Cardiac fibroblast (primary cell): ENCODE results near the gene NUBP2.

ENCODE experiments used
- DNase-seq, 2 donors: peaks; one replicate each; pipeline versions ENCODE4 v3.0.0 to v3.0.0-alpha.2; 2010; ENCODE audit warnings: low read depth in 2 of 2
- H3K4me3 ChIP-seq, 2 donors: replicated peaks in 1 of 2; 1 replicate in 1 of 2; 2 replicates in 1 of 2; pipeline ENCODE4 v1.5.1; 2011; ENCODE audit warnings: low read depth in 2 of 2, low read length in 2 of 2, mild to moderate bottlenecking in 2 of 2, moderate library complexity in 1 of 2
- CTCF ChIP-seq: IDR thresholded peaks from one replicate; pipeline ENCODE4 v1.5.1; 2011; ENCODE audit warnings: low read depth, mild to moderate bottlenecking, low read length, inconsistent platforms

NUBP2 gene

GRCh38 chr16:1775846-1776671 is 6.7 kb upstream of the NUBP2 start:
- DNase-seq: no peak
- no peak for TF ChIP-seq CTCF
- no peak overlapping the region for H3K4me3 ChIP-seq

DNA sequence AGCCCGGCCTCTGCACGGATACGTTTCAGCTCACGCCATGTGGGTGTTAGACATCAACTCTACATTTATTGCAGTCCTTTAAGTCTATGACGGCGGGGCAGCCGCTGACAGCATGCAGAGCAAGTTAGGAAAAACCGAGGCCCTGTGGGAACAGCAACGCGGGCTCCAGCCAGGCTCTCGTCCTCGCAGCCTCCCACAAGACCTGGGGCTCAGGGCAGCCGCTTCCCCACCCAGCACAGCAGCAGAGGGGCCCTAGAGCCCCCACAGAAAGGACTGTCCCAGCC is 6.1 kb upstream of the NUBP2 start:
- H3K4me3 ChIP-seq: no peak overlapping the region
- no peak for TF ChIP-seq CTCF
- DNase-seq: no peak

- DNase-seq: no peak
- H3K4me3 ChIP-seq: no peak overlapping the region
- TF ChIP-seq CTCF: no peak
Observed at GRCh38 chr16:1776991-1777374, 5.8 kb upstream of the NUBP2 start.

- no peak overlapping the region for H3K4me3 ChIP-seq
- DNase-seq: no peak
- no peak for TF ChIP-seq CTCF
Observed at GRCh38 chr16:1777375-1778199, 5.2 kb upstream of the NUBP2 start.

GRCh38 chr16:1778200-1779179 is 4.3 kb upstream of the NUBP2 start:
- TF ChIP-seq CTCF: no peak
- no peak overlapping the region for H3K4me3 ChIP-seq
- no peak for DNase-seq

DNA sequence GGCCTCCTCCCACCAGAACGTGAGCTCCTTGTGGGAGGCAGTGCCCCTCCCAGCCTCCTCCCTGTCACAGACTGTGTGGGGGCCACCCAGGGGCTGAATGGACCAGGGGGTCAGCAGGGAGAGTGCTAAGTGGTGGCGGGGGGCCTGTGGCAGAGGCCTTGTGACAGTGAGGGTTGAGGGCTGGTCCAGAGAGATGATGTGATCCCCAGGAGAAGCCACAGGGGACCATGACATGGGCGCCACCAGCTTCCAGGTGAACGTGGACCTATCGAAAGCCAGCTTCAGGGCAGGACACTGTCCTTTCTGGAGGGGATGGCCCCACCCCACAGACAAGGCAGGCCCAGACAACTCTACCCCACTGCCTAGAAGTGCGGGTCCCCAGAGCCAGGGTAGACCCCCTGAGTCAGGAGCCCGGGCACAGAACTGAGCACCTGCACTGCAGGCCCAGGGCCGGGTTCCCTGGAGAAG is 3.5 kb upstream of the NUBP2 start:
- H3K4me3 ChIP-seq: no peak overlapping the region
- DNase-seq: no peak
- no peak for TF ChIP-seq CTCF
